Measurements from ENCODE around the gene PDIA6.

DNA sequence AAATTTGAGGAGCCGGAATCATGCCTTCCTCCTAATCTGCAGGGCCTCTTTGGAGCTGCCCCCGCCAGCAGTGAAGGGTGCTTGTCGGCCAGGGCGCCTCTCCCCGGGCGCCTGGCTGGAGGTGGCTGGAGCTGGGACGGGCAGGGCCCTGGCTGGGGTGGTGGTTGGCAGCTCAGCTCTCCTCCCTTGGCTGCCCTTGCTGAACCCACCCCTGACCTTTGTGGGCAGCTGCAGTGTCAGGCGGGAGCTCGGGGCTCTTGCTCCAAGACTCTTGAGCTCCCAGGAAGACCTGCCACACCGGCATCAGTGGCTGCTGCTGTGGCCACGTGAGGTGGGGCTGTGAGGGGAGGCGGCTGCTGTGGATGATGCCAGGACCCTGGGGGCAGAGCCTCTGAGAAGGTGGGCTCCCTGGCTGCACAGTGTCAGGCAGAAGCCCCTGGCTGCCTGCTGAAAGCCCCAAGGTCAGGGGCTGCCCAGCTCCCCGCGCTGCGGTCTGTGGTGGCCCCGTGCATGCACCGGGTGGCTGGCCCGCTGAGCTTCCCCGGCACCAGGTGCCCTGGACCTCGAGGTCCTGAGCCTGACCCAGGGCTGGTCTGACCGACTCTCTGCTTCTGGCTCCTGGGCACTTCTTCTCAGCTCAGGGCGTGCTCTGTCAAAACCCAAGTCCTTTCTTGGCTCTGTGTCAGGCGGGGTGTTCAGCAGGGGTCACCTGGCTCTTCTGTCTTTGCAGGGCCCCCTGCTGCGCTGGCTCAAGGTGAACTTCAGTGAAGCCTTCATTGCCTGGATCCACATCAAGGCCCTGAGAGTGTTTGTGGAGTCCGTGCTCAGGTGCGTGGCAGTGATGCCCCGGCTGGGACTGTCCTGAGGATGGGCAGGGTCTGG is 34.5 kb downstream of the PDIA6 start:
- TF ChIP-seq, protein P1, sequence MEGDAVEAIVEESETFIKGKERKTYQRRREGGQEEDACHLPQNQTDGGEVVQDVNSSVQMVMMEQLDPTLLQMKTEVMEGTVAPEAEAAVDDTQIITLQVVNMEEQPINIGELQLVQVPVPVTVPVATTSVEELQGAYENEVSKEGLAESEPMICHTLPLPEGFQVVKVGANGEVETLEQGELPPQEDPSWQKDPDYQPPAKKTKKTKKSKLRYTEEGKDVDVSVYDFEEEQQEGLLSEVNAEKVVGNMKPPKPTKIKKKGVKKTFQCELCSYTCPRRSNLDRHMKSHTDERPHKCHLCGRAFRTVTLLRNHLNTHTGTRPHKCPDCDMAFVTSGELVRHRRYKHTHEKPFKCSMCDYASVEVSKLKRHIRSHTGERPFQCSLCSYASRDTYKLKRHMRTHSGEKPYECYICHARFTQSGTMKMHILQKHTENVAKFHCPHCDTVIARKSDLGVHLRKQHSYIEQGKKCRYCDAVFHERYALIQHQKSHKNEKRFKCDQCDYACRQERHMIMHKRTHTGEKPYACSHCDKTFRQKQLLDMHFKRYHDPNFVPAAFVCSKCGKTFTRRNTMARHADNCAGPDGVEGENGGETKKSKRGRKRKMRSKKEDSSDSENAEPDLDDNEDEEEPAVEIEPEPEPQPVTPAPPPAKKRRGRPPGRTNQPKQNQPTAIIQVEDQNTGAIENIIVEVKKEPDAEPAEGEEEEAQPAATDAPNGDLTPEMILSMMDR (IDR thresholded peaks at IDR 0.05; ENCODE audit: insufficient read depth, low read length, poor library complexity, severe bottlenecking), result no peak
- TF ChIP-seq EZH2phosphoT487 (conservative IDR thresholded peaks at IDR 0.05; ENCODE audit: low read length), result no peak
